ENCODE results near the gene CPB1.

CPB1 gene

GRCh38 chr3:148854061-148854460, 26.4 kb downstream of the CPB1 start:
- no peak for TF ChIP-seq GATA3 (IDR thresholded peaks at IDR 0.05; ENCODE audit: low read depth, low read length)

DNA sequence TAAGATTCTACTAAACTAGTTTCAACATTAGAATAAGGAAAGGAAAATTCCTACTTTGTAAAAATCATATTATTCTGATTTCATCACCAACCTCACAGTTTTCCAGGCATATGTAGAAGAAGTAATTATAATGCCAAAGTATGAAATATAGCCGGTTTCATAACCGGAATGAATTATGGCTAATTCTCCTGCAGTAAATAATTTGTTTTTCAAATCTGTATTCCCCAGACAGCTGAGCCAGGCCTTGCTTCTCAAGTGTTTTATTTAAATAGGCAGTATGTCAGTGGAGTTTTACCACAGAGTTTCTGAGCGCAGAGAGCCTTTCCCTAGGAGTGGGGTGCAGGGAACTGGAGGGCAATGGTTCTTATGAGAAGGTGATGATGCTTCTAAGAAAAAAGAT, 28.8 kb downstream of the CPB1 start:
- TF ChIP-seq GATA2 (IDR thresholded peaks at IDR 0.05; ENCODE audit: low read depth, low read length) (no peak), GATA3 (IDR thresholded peaks at IDR 0.05; ENCODE audit: low read depth, low read length) (no peak)

GRCh38 chr3:148857316-148857715, 29.7 kb downstream of the CPB1 start:
- no peak for TF ChIP-seq GATA2 (IDR thresholded peaks at IDR 0.05; ENCODE audit: low read depth, low read length)
- TF ChIP-seq GATA3 (IDR thresholded peaks at IDR 0.05; ENCODE audit: low read depth, low read length): no peak

- no peak for TF ChIP-seq GATA2 (IDR thresholded peaks at IDR 0.05; ENCODE audit: low read depth, low read length)
- TF ChIP-seq GATA3 (IDR thresholded peaks at IDR 0.05; ENCODE audit: low read depth, low read length): no peak
These were observed 33.8 kb downstream of the CPB1 start for GRCh38 chr3:148861277-148861869.

DNA sequence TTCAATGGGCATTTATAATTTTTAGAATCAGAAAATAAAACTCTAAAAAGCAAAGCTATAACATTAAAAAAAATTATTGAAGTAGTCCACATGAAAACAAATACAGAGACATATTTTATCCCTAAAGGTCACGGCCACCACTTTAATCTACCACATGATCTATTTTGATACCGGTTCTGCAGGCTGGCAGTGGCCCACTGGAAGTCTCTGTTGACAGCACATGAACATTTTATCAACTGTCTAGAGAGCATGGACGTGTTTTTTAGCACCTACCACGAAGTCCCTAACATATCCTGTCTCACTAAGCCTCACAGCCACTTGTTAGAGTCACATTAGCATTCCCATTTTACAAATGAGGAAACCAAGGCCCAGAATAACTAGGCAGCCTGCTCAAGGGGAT, 35.7 kb downstream of the CPB1 start:
- TF ChIP-seq GATA2 (IDR thresholded peaks at IDR 0.05; ENCODE audit: low read depth, low read length) (no peak), GATA3 (IDR thresholded peaks at IDR 0.05; ENCODE audit: low read depth, low read length) (no peak)

GRCh38 chr3:148863814-148864213, 36.2 kb downstream of the CPB1 start:
- TF ChIP-seq GATA3 (IDR thresholded peaks at IDR 0.05; ENCODE audit: low read depth, low read length): no peak
- no peak for TF ChIP-seq GATA2 (IDR thresholded peaks at IDR 0.05; ENCODE audit: low read depth, low read length)

- TF ChIP-seq GATA3 (IDR thresholded peaks at IDR 0.05; ENCODE audit: low read depth, low read length) (no peak), GATA2 (IDR thresholded peaks at IDR 0.05; ENCODE audit: low read depth, low read length) (peak; percentile 10; the same call in 1 of the 2 replicates)
These were observed 37.4 kb downstream of the CPB1 start, which contains the start of gene CPA3 for GRCh38 chr3:148865049-148865448. CPA3 (plus strand) TSS chr3:148865296; CDS start chr3:148865308, 12 bp downstream.

DNA sequence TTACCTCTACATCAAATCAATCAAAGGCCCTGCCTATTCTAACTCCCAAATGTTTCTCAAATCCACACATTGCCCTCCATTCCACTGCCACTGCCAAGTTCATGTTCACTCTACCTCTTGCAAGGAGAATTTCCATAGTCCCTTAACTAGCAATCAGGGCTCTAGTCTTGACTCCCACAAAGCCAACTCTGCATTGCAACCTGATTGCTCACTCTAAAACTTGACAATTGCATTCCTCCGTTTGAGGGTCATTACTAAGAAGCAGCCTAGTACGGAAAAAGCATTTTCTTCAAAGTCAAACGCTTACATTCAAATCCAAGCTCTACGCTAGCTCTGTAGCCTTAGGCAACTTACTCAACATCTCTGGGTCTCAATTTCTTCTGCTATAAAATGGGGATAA, 38.6 kb downstream of the CPB1 start:
- TF ChIP-seq GATA3 (IDR thresholded peaks at IDR 0.05; ENCODE audit: low read depth, low read length) (no peak), GATA2 (IDR thresholded peaks at IDR 0.05; ENCODE audit: low read depth, low read length) (no peak)

- TF ChIP-seq GATA2 (IDR thresholded peaks at IDR 0.05; ENCODE audit: low read depth, low read length): no peak
- TF ChIP-seq GATA3 (IDR thresholded peaks at IDR 0.05; ENCODE audit: low read depth, low read length): no peak
These were observed 45.8 kb downstream of the CPB1 start for GRCh38 chr3:148873270-148873927.

- TF ChIP-seq GATA3 (IDR thresholded peaks at IDR 0.05; ENCODE audit: low read depth, low read length) (peak; percentile 71), GATA2 (IDR thresholded peaks at IDR 0.05; ENCODE audit: low read depth, low read length) (peak; percentile 76)
These were observed 46.4 kb downstream of the CPB1 start for GRCh38 chr3:148873977-148874376.

GRCh38 chr3:148878095-148878494, 50.5 kb downstream of the CPB1 start:
- TF ChIP-seq GATA2 (IDR thresholded peaks at IDR 0.05; ENCODE audit: low read depth, low read length) (no peak), GATA3 (IDR thresholded peaks at IDR 0.05; ENCODE audit: low read depth, low read length) (no peak)

DNA sequence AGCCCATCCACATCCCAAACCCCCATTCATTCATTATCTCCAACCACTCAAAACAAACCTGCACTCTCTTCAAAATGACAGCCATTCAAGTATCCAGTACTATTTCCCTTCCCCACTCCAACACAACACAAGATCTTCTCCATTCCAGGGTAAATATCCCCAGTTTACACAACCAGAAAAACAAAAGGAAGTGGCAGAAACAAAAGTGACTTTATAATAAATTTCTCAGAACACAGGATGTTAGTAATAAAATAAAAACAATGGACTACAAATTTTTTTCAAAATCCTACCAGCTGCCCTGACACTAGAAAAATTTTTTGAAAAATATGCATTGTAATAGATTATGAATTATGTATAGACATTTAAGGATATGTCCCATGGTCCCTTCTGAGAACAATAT, 51.6 kb downstream of the CPB1 start:
- TF ChIP-seq GATA2 (IDR thresholded peaks at IDR 0.05; ENCODE audit: low read depth, low read length) (no peak), GATA3 (IDR thresholded peaks at IDR 0.05; ENCODE audit: low read depth, low read length) (no peak)

- no peak for TF ChIP-seq GATA3 (IDR thresholded peaks at IDR 0.05; ENCODE audit: low read depth, low read length)
These were observed 53.1 kb downstream of the CPB1 start for GRCh38 chr3:148880681-148881080.

DNA sequence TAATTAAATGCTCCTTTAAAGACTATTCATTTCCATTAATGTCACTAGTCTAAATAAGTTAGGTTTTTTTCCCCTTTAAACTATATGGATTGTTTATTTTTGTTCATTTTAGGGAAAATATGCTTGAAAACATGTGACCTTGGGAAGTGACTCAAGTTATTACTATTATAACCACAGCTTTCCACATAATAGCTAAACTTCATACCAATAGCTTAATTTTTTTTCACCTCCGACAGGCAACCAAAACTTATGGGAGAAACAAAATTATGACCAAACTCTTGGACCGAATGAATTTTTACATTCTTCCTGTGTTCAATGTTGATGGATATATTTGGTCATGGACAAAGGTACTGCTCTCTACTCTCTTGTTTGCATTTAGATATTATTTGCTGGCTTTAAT, 53.7 kb downstream of the CPB1 start:
- TF ChIP-seq GATA3 (IDR thresholded peaks at IDR 0.05; ENCODE audit: low read depth, low read length): no peak
- no peak for TF ChIP-seq GATA2 (IDR thresholded peaks at IDR 0.05; ENCODE audit: low read depth, low read length)

DNA sequence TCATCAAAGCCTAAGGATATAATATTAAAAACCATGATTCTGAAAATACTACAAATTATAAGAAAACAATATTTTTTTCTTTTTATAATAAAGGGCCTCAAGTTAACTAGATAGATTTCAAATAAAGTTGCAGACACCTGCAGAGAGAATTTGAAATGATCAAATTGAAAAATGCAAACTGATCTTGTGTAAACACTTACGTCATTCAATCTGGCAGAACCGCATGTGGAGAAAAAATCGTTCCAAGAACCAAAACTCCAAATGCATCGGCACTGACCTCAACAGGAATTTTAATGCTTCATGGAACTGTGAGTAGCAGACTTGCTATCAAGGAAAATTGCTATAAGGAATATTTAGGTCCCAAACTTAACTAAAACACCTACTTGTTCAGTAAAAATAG, 54.7 kb downstream of the CPB1 start:
- TF ChIP-seq GATA3 (IDR thresholded peaks at IDR 0.05; ENCODE audit: low read depth, low read length) (no peak), GATA2 (IDR thresholded peaks at IDR 0.05; ENCODE audit: low read depth, low read length) (no peak)
